Measurements from ENCODE around the gene THBD. TPM values are rescaled to one million over a fixed set of nuclear protein-coding genes. Genes with fewer than 3 reads are reported as not detected.
A peak's percentile ranks its signal among the peaks of the same experiment; 100 is the strongest.

Gene THBD
- total RNA-seq, 1 donor from 2014 or later: 12.6 TPM

DNA sequence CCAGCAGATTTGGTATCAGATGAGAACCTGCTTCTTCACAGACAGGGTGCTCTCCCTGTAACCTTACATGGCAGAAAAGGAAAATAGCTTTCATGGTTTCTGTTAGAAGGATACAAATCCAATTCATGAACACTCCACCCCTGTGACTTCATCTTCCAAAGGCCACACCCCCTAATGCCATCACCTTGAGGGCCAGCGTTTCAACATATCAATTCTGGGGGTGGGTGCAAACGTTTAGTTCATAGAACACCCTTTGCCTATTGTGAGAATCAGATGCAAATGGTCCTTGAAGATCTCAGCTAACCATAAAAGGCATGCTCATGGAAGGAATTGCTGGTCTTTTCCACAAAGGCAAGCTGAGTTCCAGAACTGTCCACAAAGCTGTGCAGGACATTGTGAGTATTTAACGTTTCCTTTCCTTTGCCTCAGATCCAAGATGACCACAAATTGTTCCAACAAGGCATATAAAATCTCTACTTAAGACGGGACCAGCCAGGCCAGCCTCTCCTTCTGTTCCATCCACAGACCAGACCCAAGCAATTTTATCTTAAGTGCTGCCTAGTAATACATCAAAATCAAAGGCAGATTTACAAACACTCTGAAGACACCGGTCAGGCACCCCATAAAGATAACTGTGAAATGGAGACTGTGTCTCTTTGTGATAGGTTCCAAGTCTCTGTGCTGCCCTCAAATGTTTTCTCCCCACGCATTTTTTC, 49.1 kb downstream of the THBD start:
- H3K36me3 ChIP-seq (ENCODE audit: control insufficient read depth, insufficient read depth, low read length): no peaks in the 10 kb centered on the region
- no peak overlapping the region for H3K4me3 ChIP-seq (ENCODE audit: low read depth, low read length)
- TF ChIP-seq, protein P1, sequence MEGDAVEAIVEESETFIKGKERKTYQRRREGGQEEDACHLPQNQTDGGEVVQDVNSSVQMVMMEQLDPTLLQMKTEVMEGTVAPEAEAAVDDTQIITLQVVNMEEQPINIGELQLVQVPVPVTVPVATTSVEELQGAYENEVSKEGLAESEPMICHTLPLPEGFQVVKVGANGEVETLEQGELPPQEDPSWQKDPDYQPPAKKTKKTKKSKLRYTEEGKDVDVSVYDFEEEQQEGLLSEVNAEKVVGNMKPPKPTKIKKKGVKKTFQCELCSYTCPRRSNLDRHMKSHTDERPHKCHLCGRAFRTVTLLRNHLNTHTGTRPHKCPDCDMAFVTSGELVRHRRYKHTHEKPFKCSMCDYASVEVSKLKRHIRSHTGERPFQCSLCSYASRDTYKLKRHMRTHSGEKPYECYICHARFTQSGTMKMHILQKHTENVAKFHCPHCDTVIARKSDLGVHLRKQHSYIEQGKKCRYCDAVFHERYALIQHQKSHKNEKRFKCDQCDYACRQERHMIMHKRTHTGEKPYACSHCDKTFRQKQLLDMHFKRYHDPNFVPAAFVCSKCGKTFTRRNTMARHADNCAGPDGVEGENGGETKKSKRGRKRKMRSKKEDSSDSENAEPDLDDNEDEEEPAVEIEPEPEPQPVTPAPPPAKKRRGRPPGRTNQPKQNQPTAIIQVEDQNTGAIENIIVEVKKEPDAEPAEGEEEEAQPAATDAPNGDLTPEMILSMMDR (IDR thresholded peaks at IDR 0.05; ENCODE audit: insufficient read depth, low read length, severe bottlenecking): no peak
- FAIRE-seq (no peak), DNase-seq (ENCODE audit: low read depth) (no peak)
- H3K27me3 ChIP-seq (ENCODE audit: control insufficient read depth, insufficient read depth, low read length): no peaks in the 10 kb centered on the region

DNA sequence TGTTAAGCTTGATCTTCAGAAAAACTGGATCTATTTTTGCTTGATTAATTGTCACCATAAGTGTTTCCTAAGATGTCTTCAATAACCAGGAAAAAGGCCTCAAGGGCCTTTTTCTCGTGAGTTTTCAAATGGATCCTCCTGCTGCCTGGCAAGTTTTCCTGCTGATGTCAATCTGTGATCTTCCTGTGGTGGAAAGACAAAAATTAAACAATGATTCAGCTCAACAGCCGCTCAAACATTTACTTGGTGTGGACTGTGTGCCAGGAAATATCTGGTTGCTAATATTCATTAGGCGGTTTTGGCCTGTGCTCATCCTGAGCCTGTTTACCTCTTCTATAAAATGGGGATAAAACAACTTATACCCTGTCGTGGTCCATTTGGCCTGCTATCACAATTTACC, 49.7 kb downstream of the THBD start:
- peak; percentile 55 for DNase-seq (ENCODE audit: low read depth)
- Histone ChIP-seq H3K4me3 (ENCODE audit: low read depth, low read length) (no peak overlapping the region), H3K27me3 (ENCODE audit: control insufficient read depth, insufficient read depth, low read length) (no peaks in the 10 kb centered on the region), H3K36me3 (ENCODE audit: control insufficient read depth, insufficient read depth, low read length) (no peaks in the 10 kb centered on the region)
- TF ChIP-seq, protein P1 (IDR thresholded peaks at IDR 0.05; ENCODE audit: insufficient read depth, low read length, severe bottlenecking): no peak
- FAIRE-seq: no peak

DNA sequence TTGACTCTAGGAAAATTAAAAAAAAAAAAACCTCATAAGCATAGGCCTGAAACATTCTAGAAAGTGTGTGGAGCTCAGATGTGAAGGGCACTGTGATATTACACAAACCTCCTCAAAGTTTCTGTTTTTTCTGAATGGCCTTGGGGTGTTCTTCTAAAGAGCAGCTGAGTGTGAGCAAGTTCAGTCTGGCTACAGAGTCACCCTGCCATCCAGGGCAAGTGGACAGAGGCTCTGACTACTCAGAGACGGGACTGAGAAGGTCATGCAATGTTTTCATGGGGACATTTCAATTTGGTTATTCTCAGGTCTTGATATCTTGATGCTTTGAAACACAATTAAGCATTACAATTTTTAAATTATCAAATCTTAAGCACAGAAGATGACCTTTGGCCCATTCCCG, 51.0 kb downstream of the THBD start:
- TF ChIP-seq, protein P1 (IDR thresholded peaks at IDR 0.05; ENCODE audit: insufficient read depth, low read length, severe bottlenecking): no peak
- H3K36me3 ChIP-seq (ENCODE audit: control insufficient read depth, insufficient read depth, low read length): no peaks in the 10 kb centered on the region
- FAIRE-seq (no peak), DNase-seq (ENCODE audit: low read depth) (no peak)
- no peaks in the 10 kb centered on the region for H3K27me3 ChIP-seq (ENCODE audit: control insufficient read depth, insufficient read depth, low read length)
- H3K4me3 ChIP-seq (ENCODE audit: low read depth, low read length): no peak overlapping the region

DNA sequence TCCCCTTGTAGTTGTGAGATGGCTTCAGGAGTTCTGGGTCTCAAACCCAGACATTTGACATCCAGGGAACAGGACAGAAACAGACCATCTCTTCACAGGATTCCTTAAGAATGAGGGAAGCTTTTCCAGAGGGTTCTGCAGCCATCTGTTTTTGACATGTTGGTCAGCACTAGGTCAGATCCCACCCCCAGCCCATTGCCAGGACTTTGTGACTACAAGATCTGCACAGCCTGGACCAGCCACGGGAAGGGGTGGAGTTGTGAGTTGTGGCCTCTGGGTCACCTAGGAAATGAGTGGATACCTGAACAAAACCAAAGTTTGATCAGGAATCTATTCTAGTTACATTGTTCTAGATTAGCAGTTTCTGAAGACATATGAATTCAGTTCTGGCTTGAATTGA, 53.5 kb downstream of the THBD start:
- Histone ChIP-seq H3K4me3 (ENCODE audit: low read depth, low read length) (no peak overlapping the region), H3K27me3 (ENCODE audit: control insufficient read depth, insufficient read depth, low read length) (no peaks in the 10 kb centered on the region), H3K36me3 (ENCODE audit: control insufficient read depth, insufficient read depth, low read length) (no peaks in the 10 kb centered on the region)
- DNase-seq (ENCODE audit: low read depth) (no peak), FAIRE-seq (peak; percentile 23)
- TF ChIP-seq, protein P1 (IDR thresholded peaks at IDR 0.05; ENCODE audit: insufficient read depth, low read length, severe bottlenecking): no peak

Other genes with a start within 250 kb of the THBD start
- not detected in 2 replicates for gene SSTR4, start 14.4 kb downstream of the THBD start, total RNA-seq
- under 0.01 and 0.13 TPM in 2 replicates for gene CD93, start 36.7 kb upstream of the THBD start, total RNA-seq